ELR (cell line): ENCODE results near the gene KIZ.
A peak's percentile ranks its signal among the peaks of the same experiment; 100 is the strongest.
"Not testable (repeated sequence)": the region's sequence is repeated elsewhere in the genome, so short reads cannot be mapped to it uniquely, and the experiment has no call there.

Experiments used
- DNase-seq: peaks from one replicate; pipeline ENCODE4 v3.0.0-alpha.2; 2015; ENCODE audit warnings: low read depth

The KIZ gene

DNA sequence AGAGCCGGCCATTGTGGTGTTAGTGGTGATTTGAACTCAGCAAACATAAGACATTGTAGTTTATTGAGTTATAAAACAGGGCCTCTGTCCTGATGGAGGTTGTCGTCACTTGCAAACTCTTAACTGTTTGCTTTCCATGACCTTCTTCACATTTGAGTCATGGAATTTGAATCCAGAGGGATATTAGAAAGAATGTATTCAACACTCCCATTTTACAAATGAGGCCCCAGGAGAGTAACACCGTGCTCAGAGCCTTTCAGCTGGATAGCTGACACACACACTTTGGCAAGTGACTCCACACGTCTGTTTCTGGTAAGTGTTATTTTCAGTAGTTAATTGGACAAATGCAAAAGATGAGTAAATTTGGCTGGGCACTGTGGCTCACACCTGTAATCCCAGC lies 104.8 kb downstream of the KIZ start:
- no peak for DNase-seq

DNA sequence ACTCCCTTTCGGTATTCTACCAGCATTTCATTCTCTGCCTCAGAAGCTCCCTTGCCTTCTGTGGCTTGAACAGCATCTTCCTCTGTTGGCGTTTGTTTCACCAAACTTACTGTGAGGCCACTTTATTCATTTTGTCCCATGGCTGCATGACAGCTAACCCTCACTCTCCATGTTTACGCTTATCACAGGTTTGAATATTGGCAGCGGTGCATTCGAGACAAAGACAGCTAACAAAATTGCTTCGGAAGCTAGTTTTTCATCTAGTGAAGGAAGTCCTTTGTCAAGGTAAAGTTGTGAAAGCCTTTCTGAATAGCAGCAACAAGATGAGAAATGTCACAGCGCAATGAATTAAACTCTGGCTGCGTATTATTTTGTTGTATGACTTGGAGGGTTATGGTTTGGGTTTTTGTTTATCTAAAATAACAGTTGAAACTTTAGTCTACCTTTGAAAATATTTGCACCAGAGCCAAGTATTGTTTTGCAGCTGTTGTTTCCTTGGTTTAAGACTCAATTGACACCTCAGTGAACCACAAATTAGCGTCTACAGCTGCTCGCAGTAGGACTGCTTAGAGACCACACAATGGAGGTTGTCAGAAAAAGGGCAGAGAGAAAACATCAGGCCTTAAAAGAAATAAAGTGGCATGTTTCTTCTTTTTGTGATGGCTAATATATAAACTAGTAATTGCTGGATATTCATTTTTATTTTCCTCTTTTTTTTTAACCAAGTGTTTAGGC lies 106.8 kb downstream of the KIZ start:
- no peak for DNase-seq

DNA sequence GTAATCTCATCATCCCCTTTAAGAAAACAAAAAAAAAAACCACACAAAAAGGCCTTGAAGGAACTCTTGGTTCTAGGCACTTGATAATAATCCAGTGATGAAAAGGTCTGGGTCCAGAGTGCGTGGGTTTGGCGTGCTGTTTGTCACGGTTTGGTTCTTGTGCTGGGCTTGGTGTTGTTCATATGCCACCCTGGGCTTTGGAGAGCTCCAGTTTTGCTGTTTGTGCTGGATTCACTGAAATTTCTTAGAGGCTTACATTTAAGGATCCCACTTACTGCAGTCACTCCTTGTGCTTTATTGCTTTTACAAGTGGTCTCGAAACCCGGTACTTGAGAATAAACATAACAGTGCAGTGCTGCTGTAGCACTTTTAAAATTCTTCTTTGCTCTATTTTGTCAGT lies 108.4 kb downstream of the KIZ start:
- no peak for DNase-seq

DNA sequence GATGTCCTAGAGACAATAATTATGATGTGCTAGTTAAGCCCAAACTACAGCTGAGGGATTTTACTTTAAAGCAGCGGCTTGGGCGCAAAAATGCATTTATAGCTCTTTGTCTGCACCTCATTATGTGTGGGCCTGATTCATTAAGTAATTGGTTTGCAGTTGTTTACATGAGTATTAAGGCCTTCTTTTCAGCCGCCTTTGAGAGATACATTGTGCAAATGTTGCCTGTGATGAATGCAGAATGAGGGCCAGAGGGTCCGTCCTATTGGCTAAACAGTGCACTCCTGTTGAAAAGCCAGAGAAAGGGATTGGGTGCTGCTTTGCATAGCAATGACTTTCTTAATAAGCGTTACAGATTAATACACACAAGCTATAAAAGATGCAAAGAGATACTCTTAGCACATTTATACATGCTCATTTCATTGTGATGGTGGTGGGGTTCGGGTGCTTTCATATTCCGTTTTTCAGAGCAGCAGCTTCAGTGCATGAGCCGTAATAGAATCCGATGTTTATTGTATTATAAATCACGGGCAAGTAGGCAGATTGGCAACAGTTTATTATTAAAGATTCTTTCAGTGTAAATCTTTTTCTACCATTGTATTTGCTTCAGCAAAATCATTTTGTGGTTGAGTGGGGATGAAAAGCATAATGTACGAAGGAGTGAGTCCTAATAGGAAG lies 109.1 kb downstream of the KIZ start:
- no peak for DNase-seq

DNA sequence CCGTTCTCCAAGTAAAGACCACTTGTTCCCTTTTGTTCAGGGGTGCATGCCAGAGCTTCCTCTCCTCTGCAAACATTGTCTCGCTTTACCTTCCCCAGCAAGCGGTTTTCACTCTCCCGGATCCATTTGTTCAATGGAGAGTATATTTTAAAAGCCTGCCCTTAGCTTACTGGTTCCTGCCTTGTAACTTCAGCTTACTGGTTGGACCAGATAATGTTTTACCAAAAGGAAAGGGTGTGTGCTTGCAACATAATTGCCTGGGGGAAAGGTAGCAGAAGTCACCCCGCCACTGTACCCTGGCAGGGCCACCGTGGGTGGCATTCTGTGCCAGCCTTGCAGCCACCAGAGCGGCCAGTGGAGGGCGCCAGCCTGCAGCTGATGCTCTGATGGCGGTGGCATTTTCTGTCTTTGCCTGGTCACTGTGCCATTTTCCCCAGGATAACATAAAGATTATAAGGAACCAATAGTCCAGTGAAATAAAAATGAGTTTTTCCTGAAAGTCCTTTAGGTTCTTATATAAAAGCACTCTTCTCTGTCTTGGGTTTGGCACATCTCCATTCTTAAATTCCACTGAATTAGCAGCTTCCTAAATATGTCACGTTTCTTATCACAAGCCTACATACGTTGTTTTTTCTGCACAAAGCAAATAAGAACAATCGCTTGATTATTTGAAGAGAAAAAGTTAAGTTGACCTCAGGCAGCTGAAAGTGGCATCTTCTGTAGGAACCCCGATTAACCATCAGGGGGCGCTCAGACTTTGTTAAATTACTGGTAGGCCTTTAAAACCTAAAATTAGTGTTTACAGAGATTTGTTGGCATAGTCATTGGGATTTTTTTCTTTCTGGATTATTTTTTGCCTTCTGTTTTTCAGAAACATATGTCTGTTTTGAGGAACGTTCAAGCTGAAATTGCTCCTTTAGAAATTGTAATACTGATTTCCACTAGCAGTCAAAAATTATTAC lies 109.9 kb downstream of the KIZ start:
- DNase-seq, result peak; percentile 71

DNA sequence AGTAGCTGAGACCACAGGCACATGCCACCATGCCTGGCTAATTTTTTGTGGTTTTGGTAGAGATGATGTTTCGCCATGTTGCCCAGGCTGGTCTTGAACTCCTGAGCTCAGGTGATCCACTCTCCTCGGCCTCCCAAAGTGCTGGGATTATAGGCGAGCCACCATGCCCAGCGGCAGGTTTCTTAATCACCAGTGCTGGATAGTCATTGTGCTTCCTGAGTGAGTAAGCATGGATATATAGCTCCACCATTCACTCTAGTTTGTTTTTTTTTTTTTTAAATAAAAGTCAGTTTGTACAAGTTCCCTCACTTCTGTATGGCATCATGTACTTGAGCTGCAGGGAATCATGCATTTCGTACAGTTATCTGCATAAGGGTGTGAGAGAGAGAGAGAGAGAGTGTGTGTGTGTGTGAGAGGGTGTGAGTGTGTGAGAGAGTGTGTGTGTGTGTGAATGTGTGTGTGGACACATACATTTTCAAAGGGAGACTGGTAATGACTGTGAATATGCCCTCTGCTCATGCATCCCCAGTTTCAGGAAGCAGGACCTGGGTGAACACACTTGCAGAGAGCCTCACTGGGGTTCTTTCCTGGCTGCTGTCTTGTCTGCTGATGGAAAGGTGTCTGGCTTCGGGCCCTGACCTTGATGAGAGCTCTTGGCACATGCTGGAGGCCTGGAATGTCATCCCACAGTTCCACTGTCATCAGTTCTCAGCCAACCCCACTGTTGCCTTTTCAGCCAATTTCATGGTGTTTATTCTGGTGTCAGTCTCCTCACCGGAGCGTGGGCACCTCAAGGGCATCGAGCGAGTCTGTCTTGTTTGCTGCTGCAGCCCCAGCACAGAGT lies 112.3 kb downstream of the KIZ start:
- peak; percentile 72 for DNase-seq

DNA sequence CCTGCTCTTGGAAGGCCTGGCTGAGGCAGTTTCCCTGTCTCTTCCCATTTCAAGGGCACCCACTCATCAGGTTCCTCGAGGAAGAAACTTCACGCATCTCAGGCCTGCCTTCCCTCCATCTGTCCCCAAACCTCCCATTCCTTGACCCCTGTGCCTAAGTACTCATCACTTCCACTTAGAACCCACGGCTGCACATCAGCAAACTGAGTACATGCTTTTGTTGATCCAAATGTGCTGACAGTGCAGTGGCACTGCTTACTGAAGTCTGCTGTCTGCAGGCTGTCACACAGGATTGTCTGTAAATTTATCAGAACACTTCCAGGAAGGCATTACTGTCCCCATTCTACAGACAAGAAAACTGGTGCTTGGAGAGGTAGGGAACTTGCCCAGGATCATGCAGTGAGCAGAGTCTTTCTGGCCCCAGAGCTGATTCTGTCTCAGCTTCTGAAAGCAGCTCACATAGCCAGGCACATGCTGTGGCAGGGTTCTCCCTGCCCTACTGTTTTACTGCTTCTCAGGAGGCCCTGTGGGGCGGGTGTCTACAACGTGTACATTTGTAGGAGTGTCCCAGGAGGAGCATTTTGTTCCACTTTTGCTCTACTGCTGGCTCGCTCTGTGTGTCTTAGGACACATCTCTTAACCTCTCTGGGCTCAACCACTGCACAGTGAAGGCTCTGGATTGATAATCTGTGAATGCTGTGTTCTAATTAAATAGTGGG lies 113.1 kb downstream of the KIZ start:
- no peak for DNase-seq

DNA sequence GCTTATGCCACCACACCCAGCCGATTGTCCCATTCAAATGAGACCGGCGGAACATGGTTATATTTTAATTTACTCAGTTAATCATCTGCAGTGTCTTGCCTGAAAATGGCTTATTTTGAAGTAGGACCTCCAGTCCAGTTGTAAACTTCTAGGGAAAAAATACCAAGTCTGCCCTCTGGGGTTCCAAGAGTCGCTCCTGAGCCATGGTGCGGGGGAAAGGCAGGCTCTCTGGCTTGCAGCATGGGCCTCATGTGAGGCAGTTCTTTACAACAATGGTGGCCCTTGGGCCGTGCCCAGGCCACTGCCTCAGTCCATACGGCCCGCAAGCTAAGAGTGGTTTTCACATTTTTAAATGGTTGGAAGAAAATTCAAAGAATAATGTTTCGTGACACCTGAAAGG lies 114.5 kb downstream of the KIZ start:
- DNase-seq, result no peak

DNA sequence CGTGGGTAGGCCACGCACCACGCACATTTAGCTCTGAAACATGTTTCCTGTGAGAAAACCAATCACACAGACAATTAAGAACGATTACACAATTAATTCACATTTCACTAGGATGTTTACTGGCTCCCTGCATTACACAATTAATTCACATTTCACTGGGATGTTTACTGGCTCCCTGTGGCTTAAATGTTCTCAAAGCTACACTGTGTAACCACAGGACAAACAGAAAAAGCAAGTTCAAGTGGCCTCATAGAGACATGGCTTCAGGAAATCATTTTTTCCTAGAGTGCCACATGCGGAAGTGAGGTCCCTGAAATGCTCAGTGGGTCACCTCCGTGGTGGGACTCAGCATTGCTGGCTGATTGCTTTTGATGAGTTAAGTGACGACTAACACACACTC lies 115.5 kb downstream of the KIZ start:
- no peak for DNase-seq

DNA sequence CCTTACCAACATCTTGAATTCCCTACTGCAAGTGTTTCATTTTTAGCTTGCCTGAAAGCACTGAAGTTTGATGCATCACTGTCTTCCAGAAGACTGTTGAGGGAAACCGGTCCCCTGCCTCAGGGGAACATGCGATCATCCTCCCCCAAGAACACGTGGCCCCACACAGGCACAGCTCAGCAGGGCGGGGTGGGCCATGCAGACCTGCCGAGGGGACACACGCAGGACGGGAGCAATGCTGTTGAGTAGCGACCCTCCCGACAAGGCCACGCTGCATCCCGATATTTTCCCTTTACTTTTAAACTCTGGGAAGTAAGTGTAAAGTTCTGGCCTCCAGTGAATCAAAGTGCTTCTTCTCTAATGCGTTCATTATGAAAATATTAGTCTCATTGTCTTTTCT lies 117.9 kb downstream of the KIZ start:
- DNase-seq, result no peak

DNA sequence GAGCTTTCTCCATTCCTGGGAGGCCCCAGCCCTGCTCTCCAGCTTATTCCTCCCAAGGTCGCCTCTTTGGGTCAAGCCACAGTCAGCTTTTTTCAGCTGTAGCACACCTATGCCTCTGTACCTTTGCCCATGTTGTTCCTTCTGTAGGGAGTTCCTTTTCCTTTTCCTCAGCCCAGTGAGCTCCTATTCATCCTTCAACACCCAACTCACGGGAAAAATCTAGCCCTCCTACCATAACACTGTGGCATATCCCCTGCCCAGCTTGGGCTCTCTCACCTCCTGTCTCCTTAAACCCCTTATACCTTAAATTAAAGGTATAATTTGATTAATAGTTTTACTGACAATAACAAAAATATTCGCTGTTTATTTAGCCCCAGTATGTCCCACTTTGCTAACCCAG lies 118.9 kb downstream of the KIZ start:
- DNase-seq, result no peak

DNA sequence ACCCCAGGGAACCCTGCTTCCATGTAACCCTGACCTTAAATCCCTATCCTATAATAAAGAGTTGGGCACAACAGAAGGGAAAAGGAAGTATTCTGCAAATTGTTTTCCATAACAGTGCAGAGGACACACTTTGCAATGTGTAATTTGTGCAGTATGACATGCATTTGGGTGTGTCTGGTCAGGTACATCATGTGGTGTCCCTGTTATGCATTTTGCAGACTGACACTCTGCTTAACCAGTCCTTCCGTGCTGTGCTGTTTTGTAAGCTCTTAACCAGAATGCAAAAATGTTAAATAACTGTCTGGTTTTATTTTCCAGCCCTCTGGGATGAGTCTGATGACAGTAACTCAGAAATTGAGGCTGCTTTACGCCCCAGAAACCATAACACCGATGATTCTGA lies 120.3 kb downstream of the KIZ start:
- DNase-seq, result no peak

DNA sequence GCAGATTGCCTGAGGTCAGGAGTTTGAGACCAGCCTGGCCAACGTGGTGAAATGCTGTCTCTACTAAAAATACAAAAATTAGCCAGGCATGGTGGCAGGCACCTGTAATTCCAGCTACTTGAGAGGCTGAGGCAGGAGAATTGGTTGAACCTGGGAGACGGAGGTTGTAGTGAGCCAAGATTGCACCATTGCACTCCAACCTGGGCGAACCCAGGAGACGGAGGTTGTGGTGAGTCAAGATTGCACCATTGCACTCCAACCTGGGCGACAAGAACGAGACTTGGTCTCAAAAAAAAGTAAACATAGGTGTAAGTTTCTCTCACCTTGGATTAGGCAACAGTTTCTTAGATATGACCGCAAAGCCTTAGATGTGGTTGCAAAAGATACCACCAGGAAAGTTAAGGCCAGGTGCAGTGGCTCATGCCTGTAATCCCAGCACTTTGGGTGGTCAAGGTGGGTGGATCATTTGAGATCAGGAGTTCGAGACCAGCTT lies 121.8 kb downstream of the KIZ start:
- DNase-seq, result not testable (repeated sequence)

DNA sequence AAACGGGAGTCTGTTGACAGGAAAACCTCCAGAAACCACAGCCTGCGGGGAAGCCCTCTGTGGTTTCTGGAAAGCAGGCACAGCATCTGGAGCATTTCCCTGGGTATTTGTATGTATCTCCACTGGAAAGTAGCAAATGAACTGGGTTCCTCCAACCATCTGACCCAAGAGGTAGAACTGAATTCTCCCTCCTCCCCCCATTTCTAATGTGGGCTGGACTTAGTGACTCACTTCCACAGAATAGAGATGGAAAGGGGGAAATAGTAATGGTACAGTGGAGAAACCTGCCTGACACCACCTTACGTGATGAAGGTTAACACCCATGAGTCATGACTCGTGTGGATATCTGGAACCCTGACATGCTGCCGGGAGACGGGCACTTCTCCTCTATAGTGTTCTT lies 125.4 kb downstream of the KIZ start:
- peak; percentile 32 for DNase-seq

DNA sequence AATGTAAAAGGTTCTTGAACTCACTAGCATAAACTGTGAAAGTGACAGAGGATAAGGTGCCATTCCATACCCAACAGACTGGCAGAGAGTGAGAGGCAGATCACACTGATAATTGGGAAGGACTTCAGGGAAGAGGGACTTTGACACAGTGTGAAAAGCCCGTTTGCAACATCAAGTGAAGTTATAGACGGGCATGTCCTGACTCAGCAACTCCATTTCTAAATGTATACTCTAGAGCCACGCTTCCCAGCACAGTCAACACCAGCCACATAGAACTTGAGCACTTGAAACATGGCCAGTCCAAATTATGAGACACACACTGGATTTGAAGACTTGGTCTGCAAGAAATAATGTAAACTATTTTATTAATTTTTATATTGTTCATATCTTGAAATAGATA lies 131.3 kb downstream of the KIZ start:
- no peak for DNase-seq

DNA sequence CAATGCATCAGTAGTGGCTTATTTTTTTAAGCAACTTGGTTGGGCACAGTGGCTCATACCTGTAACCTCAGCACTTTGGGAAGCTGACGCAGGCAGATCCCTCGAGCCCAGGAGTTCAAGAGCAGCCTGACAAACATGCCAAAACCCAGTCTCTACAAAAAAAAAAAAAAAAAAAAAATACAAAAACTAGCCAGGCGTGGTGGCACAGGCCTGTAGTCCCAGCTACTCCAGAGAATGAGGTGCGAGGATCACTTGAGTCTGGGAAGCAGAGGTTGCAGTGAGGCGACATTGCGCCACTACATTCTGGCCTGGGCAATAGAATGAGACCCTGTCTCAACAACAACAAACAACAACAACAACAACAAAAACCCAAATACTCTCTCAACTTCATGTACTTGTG lies 132.5 kb downstream of the KIZ start:
- DNase-seq, result no peak

DNA sequence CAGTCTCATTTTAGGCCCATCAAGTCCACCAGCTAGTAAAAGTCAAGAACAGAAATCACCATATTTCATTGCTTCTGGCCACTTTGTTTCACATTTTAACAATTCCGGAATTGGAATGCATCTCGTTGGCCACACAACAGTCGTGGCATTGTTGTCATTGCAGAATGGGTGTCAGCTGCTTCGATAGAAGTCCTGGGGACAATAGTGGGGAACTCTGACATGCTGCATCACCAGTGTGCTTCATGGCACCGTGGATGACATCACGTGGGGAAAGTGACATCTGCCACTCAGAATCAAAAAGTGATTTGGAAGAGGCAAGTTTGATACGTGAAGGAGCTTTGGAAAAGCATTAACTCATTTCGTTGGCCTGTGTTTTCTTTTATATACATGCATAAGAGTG lies 133.5 kb downstream of the KIZ start:
- DNase-seq, result no peak

DNA sequence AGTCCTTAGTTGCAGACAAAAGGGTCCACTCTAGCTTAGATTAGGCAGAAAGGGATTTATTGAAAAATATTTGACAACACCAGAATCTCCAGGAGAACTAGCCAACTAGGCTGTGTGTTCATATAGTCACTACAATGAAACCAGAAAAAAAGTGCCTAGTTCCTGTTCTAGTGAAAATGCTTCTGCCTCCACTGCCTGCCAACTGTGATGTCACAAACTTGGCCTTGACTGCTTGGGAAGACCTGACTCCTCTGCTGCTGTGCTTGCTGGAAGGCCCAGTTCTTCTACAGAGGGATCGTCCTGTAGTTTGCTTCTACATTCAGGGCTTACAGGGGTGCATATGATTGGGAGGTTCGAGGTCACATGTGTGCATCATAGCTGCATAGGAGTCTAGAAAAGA lies 136.9 kb downstream of the KIZ start:
- DNase-seq, result no peak

DNA sequence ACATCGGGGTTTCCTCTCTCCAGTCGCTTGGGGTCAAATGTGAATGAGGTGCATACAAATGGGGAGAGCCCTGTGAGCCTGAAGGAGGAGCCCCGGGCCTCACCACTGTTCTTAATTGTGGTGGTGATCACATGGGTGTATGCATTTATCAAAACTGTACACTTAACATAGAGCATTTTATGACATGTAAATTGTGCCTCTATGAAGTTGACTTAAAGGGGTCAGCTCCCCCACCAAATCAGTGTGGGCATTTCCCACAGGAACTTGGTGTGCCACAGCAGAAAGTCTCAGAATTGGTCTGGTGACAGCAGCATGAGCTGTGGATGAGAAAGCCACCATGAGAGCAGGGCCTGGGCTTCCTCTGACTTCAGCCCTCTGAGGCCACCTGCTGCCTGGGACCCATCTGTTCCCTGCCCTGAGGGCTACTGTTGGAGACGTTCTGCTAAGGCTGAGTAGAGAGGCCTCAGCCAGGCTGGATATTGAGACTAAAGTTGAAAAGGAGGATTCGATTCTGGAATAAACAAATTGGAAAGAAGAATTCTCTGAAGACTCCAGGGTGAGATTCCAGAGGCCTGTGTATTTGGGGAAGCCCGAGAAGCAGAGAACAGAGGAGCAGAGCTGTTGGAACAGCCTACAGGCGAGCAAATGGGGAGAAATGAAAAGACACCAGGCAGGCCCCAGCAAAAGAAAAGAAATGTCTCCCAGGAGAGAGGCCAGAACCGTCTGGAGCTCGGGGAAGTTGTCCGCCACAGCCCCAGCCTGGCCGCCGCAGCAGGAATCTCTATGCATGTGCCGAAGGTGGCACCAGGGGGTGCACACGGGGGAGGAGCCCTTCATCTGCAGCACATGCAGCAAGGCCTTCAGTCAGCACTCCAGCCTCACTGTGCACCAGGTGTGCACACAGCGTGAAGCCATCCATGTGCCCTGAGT lies 139.6 kb downstream of the KIZ start:
- DNase-seq, result no peak

DNA sequence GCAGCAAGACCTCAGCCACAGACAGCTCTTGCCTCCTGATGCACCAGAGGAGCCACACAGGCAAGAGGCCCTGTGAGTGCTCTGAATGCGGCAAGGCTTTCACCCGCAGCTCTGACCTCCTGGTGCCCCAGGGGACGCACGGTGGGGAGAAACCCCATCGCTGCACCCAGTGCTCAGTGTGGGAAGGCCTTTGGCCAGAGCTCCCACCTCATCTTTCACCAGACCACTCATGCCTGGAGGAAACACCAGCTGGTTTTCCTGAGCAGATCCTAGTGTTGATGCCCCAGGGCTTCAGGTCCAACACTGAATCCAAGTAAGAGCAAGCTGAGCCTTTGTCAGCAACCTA lies 140.3 kb downstream of the KIZ start:
- no peak for DNase-seq
